Duodenal mucosa (tissue), 2 donors: Measurements from ENCODE around the gene KLK13.

Source experiments
- H3K27ac ChIP-seq: one replicate; pipeline ENCODE4 v1.7.0; 2013; ENCODE audit warnings: low read depth, low read length
- H3K27me3 ChIP-seq, 2 donors: one replicate each; pipeline ENCODE4 v1.7.0; 2013; ENCODE audit warnings: low read length in 2 of 2, control low read depth in 1 of 2; ENCODE audit not compliant: insufficient read depth in 2 of 2, control insufficient read depth in 1 of 2
- H3K36me3 ChIP-seq, 2 donors: one replicate each; pipeline ENCODE4 v1.7.0; 2013; ENCODE audit warnings: low read length in 2 of 2, control low read depth in 1 of 2; ENCODE audit not compliant: insufficient read depth in 2 of 2, control insufficient read depth in 1 of 2
- H3K4me1 ChIP-seq, 2 donors: one replicate each; pipeline ENCODE4 v1.7.0; 2013; ENCODE audit warnings: low read length in 2 of 2, control low read depth in 1 of 2; ENCODE audit not compliant: insufficient read depth in 2 of 2, control insufficient read depth in 1 of 2
- H3K4me3 ChIP-seq, 2 donors: one replicate each; pipeline ENCODE4 v1.7.0; 2013; ENCODE audit warnings: low read length in 2 of 2, low read depth in 1 of 2
- H3K9ac ChIP-seq, 2 donors: one replicate each; pipeline ENCODE4 v1.7.0; 2013; ENCODE audit warnings: low read length in 2 of 2, low read depth in 1 of 2
- H3K9me3 ChIP-seq, 2 donors: one replicate each; pipeline ENCODE4 v1.7.0; 2013; ENCODE audit warnings: low read length in 2 of 2, control low read depth in 1 of 2; ENCODE audit not compliant: control insufficient read depth in 1 of 2

Gene KLK13

GRCh38 chr19:51101171-51101865, 36.4 kb upstream of the KLK13 start:
- H3K36me3 ChIP-seq = peaks cover 5 to 31% of the 10 kb centered on the region in 2 donors
- no peaks in the 10 kb centered on the region for H3K4me1 ChIP-seq
- no peak overlapping the region for H3K9ac ChIP-seq
- H3K27ac ChIP-seq = no peak overlapping the region
- no peaks in the 10 kb centered on the region for H3K9me3 ChIP-seq
- H3K4me3 ChIP-seq = no peak overlapping the region
- no peaks in the 10 kb centered on the region for H3K27me3 ChIP-seq

DNA sequence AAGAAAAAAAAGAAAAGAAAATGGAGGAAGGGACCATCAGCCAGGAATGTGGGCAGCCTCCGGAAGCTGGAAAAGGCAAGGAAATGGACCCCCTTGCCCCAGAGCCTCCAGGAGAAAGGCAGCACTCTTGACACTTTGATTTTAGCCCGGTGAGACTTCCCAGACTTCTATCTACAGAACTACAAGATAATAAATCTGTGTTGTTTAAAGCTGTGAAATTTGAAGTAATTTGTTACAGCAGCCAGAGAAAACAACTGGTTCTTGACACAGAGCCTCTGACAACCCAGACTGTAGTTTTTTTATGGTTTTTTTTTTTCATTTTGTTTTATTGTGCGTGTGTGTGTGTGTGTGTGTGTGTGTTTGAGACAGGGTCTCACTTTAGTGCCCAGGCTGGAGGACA, 35.7 kb upstream of the KLK13 start:
- Histone ChIP-seq H3K9me3 (no peaks in the 10 kb centered on the region), H3K36me3 (peaks cover 5 to 31% of the 10 kb centered on the region in 2 donors), H3K27me3 (no peaks in the 10 kb centered on the region), H3K9ac (no peak overlapping the region), H3K4me3 (no peak overlapping the region), H3K4me1 (no peaks in the 10 kb centered on the region), H3K27ac (no peak overlapping the region)

- Histone ChIP-seq H3K4me3 (no peak overlapping the region), H3K9ac (no peak overlapping the region), H3K9me3 (no peaks in the 10 kb centered on the region), H3K27me3 (no peaks in the 10 kb centered on the region), H3K4me1 (no peaks in the 10 kb centered on the region), H3K36me3 (peaks cover 5 to 22% of the 10 kb centered on the region in 2 donors), H3K27ac (no peak overlapping the region)
Measured at GRCh38 chr19:51099047-51099382, 34.1 kb upstream of the KLK13 start.

GRCh38 chr19:51098365-51099046, 33.6 kb upstream of the KLK13 start:
- no peak overlapping the region for H3K27ac ChIP-seq
- no peak overlapping the region for H3K9ac ChIP-seq
- peaks cover 1 to 18% of the 10 kb centered on the region in 2 donors for H3K36me3 ChIP-seq
- no peaks in the 10 kb centered on the region for H3K4me1 ChIP-seq
- no peak overlapping the region for H3K4me3 ChIP-seq
- H3K9me3 ChIP-seq = no peaks in the 10 kb centered on the region
- H3K27me3 ChIP-seq = no peaks in the 10 kb centered on the region

- Histone ChIP-seq H3K4me3 (no peak overlapping the region), H3K9me3 (no peaks in the 10 kb centered on the region), H3K27me3 (no peaks in the 10 kb centered on the region), H3K9ac (no peak overlapping the region), H3K27ac (no peak overlapping the region), H3K4me1 (no peaks in the 10 kb centered on the region), H3K36me3 (peaks cover 0 to 18% of the 10 kb centered on the region in 2 donors)
Measured at GRCh38 chr19:51097796-51098195, 32.9 kb upstream of the KLK13 start.

DNA sequence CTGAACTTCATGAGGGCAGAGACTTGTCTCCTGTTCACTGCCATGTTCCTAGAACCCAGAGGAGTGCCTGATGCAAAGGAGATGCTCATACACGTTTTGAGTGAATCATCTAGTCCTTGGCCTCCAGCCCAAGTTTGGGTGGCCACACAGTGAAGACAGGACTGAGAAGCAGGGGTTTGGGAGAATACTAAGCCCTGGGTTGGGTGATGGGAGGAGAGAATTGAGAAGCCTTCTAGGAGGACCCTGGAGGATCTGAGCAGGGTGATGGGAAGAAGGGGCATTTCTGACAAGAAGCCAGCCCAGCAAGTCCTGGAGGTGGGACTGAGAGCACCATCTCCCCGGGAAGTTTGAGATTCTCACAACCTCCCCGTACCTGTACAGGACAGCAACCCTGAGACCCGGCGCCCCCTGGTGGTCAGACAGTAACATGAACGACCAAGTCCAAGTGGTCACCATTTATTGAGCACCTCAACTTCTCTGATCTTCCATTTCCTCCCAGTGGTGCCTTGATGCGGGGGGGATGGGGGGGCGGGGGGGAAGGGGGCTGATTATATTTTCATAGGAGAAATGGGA, 32.4 kb upstream of the KLK13 start:
- no peak overlapping the region for H3K9ac ChIP-seq
- H3K4me3 ChIP-seq = no peak overlapping the region
- no peaks in the 10 kb centered on the region for H3K4me1 ChIP-seq
- no peak overlapping the region for H3K27ac ChIP-seq
- no peaks in the 10 kb centered on the region for H3K9me3 ChIP-seq
- H3K27me3 ChIP-seq = no peaks in the 10 kb centered on the region
- peaks cover 0 to 13% of the 10 kb centered on the region in 2 donors for H3K36me3 ChIP-seq

DNA sequence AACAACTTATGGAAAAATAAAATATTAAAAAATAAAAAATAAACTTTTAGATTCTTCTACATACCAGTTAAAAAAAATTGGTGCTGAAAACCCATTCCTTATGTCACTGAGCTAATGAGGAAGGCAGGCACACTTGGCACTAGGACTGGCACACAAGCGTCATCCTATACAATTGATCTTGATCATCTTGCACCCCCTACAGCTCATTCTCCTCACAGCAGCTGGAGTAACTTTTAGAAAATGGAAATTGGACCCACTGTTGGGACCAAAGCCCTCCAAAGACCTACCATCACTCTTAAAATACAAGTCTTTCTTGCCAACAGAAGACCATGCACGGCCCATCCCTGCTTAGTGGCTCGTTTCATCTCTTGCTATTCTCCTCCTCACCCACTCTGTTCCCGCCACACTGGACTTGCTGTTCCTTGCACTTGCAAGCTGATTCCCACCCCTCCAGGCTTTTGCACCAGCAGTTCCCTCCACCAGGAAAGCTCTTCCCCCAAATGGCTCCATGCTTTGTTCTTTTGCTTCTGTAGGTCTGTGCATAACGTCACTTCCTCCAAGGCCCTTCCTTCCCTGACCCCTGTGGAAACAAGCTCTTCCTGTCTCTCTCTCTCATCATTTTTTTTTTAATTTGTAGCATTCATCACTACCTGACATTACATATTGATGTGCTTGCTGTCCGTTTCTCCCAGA, 31.7 kb upstream of the KLK13 start:
- Histone ChIP-seq H3K27me3 (no peaks in the 10 kb centered on the region), H3K36me3 (peaks cover 0 to 9% of the 10 kb centered on the region in 2 donors), H3K4me1 (no peaks in the 10 kb centered on the region), H3K27ac (no peak overlapping the region), H3K9ac (no peak overlapping the region), H3K9me3 (no peaks in the 10 kb centered on the region), H3K4me3 (no peak overlapping the region)

- Histone ChIP-seq H3K9ac (no peak overlapping the region), H3K4me1 (no peaks in the 10 kb centered on the region), H3K9me3 (no peaks in the 10 kb centered on the region), H3K4me3 (no peak overlapping the region), H3K36me3 (peaks cover 0 to 9% of the 10 kb centered on the region in 2 donors), H3K27me3 (no peaks in the 10 kb centered on the region), H3K27ac (no peak overlapping the region)
Measured at GRCh38 chr19:51094696-51095279, 29.9 kb upstream of the KLK13 start.

GRCh38 chr19:51093510-51094345, 28.8 kb upstream of the KLK13 start:
- no peak overlapping the region for H3K27ac ChIP-seq
- H3K9ac ChIP-seq = no peak overlapping the region
- no peaks in the 10 kb centered on the region for H3K4me1 ChIP-seq
- H3K27me3 ChIP-seq = no peaks in the 10 kb centered on the region
- H3K4me3 ChIP-seq = no peak overlapping the region
- H3K36me3 ChIP-seq = peaks cover 0 to 5% of the 10 kb centered on the region in 2 donors
- H3K9me3 ChIP-seq = no peaks in the 10 kb centered on the region
